ENCODE data around the gene STAB1. TPM values are rescaled to one million over a fixed set of nuclear protein-coding genes. Genes with fewer than 3 reads are reported as not detected.
"Not testable (repeated sequence)": the region's sequence is repeated elsewhere in the genome, so short reads cannot be mapped to it uniquely, and the experiment has no call there.

The STAB1 gene
- total RNA-seq, 3 donors from 2014 or later (not counting 1 experiment from before 2014, with no cell fraction given): 1.8 to 26.5 (median 5.9) TPM

GRCh38 chr3:52524752-52525679, 29.9 kb downstream of the STAB1 start:
- Mint-ChIP-seq H3K9me3 (no peaks in the 10 kb centered on the region), H3K4me1 (no peaks in the 10 kb centered on the region), H3K27ac (no peak overlapping the region), H3K4me3 (no peak overlapping the region), H3K36me3 (no peaks in the 10 kb centered on the region), H3K27me3 (ENCODE audit: low read depth in 2 of 2) (no peaks in the 10 kb centered on the region)
- 95% methylated on average over 34 of the region's 34 CpGs for WGBS (ENCODE audit: insufficient coverage)
- H3K27me3 ChIP-seq (ENCODE audit: control insufficient read depth, insufficient read depth, low read length): no peaks in the 10 kb centered on the region
- no peak overlapping the region for H3K4me3 ChIP-seq (ENCODE audit: low read length)
- intact Hi-C loops (cut with micrococcal nuclease): no loop called here
- DNase-seq (no peak), ATAC-seq (no peak)
- H3K9me3 ChIP-seq (ENCODE audit: control insufficient read depth, insufficient read depth, low read length): no peaks in the 10 kb centered on the region
- TF ChIP-seq CTCF (IDR thresholded peaks at IDR 0.05): no peak
- no peak overlapping the region for H3K27ac ChIP-seq (ENCODE audit: low read length)
- H3K36me3 ChIP-seq (ENCODE audit: control insufficient read depth, insufficient read depth, low read length): no peaks in the 10 kb centered on the region
- H3K4me1 ChIP-seq (ENCODE audit: control insufficient read depth, insufficient read depth, low read length): no peaks in the 10 kb centered on the region

GRCh38 chr3:52525680-52526561, 30.8 kb downstream of the STAB1 start:
- Histone ChIP-seq H3K36me3 (ENCODE audit: control insufficient read depth, insufficient read depth, low read length) (no peaks in the 10 kb centered on the region), H3K27ac (ENCODE audit: low read length) (no peak overlapping the region), H3K4me3 (ENCODE audit: low read length) (no peak overlapping the region), H3K27me3 (ENCODE audit: control insufficient read depth, insufficient read depth, low read length) (no peaks in the 10 kb centered on the region), H3K9me3 (ENCODE audit: control insufficient read depth, insufficient read depth, low read length) (no peaks in the 10 kb centered on the region), H3K4me1 (ENCODE audit: control insufficient read depth, insufficient read depth, low read length) (no peaks in the 10 kb centered on the region)
- Mint-ChIP-seq H3K36me3 (no peaks in the 10 kb centered on the region), H3K9me3 (no peaks in the 10 kb centered on the region), H3K4me1 (no peaks in the 10 kb centered on the region), H3K27ac (no peak overlapping the region), H3K4me3 (no peak overlapping the region), H3K27me3 (ENCODE audit: low read depth in 2 of 2) (no peaks in the 10 kb centered on the region)
- TF ChIP-seq CTCF (IDR thresholded peaks at IDR 0.05): no peak
- intact Hi-C loops (cut with micrococcal nuclease): no loop called here
- whole genome bisulfite sequencing (ENCODE audit: insufficient coverage): 85% methylated on average over 9 of the region's 9 CpGs
- ATAC-seq (no peak), DNase-seq (no peak)

- DNase-seq; H3K27me3 Mint-ChIP-seq (ENCODE audit: low read depth in 2 of 2); H3K36me3 ChIP-seq (ENCODE audit: control insufficient read depth, insufficient read depth, low read length); H3K4me3 ChIP-seq (ENCODE audit: low read length); H3K4me3 Mint-ChIP-seq; H3K27ac Mint-ChIP-seq; H3K9me3 ChIP-seq (ENCODE audit: control insufficient read depth, insufficient read depth, low read length); intact Hi-C loops (cut with micrococcal nuclease); H3K36me3 Mint-ChIP-seq; H3K27ac ChIP-seq (ENCODE audit: low read length); H3K4me1 Mint-ChIP-seq; H3K27me3 ChIP-seq (ENCODE audit: control insufficient read depth, insufficient read depth, low read length); ATAC-seq; H3K4me1 ChIP-seq (ENCODE audit: control insufficient read depth, insufficient read depth, low read length); H3K9me3 Mint-ChIP-seq: not testable (repeated sequence)
- 89% methylated on average over 5 of the region's 5 CpGs for WGBS (ENCODE audit: insufficient coverage)
Measured at GRCh38 chr3:52526671-52527038, 31.5 kb downstream of the STAB1 start.

Measured in natural killer cell (primary cell).